RCC 7860 (cell line): ENCODE measurements around the gene TLCD5.

Experiments used
- DNase-seq: peaks from one replicate; pipeline ENCODE4 v3.0.0-alpha.2; 2015; ENCODE audit warnings: low spot score
- FAIRE-seq: peaks from 2 replicates; lab custom pipeline; 2012; peaks lifted over from hg19 to GRCh38; lab: Jason Lieb, UNC

The TLCD5 gene

DNA sequence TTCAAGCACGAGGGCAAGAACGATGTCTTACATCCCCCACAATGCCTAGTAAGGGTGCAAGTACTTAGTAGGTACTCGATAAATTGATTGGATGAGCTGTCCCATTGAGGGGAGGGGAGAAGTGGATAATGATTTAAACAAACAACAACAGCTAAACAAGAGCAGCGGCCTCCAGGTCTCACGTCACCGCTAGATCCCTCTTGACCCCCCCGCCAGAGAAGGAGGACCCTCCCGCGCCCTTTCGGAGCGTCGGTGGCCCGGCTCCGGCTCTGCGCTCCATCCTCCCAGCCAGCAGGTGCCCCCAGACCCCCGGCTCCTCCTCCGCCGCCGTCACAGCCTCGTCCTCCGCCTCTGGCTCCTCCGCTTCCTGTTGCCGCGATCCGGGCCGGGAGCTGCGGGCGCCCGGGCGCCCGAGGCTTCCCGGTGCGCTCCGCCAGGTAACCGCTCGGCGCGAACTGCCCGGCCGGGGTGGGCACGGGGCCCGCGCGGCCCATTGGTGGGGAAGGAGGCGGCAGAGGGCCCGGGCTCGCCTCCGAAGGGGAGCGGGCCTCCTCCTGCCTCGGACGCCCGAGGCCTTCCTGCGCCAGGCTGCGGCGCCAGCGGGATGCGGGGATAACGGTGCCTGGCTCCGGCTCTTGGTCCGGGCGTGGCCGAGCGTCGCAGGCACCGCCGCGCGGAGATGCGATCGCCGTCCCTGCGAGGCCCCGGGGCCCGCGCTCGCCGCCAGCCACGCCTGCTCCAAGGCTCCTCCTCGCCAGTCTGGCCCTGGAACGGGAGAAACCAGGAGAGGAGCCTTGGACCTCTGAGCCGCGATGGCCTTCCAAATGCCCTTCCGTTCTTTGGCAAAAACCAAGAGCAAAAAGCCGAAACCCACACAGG lies at the start of gene TLCD5:
Gene TLCD5 (plus strand): TSS at position 368 of the 879 bp plus-strand sequence. CDS start 2,143 bp downstream, outside the sequence.
- FAIRE-seq (no peak), DNase-seq (peak; percentile 29)

DNA sequence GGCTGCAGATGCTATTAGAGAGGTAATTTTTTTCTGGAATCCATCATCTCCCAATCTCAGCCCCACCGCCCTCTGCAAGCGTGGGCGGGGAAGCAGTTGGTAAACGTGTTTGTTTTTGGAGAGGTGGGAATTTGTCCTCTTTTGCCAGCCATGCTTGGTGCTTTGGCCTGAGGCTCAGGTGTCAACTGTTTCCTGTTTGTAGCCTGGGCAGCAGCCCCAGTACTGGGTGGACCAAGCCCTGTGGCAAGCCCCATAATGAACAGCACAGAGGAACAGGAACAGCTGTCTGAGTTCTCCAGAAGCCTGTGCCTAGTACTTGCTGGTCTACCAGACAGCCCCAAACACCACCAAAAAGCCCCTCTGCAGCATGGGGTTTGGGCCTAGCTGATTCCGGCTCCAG lies 45.6 kb upstream of the TLCD5 start:
- DNase-seq (no peak), FAIRE-seq (no peak)

DNA sequence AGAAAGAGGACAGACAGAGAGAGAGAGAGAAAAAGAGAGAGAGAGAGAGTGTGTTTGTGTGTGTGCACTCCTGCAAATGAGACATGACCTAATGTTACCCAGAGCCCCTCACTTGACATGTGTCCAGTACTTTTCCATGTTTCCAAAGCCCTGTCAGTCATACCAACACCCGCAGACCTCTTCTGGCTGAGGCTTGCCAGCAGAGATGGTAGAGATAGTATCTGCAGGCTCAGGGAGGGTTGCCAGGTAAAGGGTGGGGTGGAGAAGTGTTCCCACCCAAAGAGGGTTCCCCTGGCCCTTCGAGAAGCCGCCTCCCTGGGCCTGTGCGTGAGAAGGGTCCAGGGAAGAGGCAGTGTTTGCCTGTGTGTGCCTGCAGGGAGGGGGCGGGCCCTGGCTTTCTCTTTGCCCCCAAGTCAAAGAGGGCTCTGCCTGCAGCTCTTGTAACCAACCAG lies 44.5 kb upstream of the TLCD5 start:
- DNase-seq (no peak), FAIRE-seq (no peak)

DNA sequence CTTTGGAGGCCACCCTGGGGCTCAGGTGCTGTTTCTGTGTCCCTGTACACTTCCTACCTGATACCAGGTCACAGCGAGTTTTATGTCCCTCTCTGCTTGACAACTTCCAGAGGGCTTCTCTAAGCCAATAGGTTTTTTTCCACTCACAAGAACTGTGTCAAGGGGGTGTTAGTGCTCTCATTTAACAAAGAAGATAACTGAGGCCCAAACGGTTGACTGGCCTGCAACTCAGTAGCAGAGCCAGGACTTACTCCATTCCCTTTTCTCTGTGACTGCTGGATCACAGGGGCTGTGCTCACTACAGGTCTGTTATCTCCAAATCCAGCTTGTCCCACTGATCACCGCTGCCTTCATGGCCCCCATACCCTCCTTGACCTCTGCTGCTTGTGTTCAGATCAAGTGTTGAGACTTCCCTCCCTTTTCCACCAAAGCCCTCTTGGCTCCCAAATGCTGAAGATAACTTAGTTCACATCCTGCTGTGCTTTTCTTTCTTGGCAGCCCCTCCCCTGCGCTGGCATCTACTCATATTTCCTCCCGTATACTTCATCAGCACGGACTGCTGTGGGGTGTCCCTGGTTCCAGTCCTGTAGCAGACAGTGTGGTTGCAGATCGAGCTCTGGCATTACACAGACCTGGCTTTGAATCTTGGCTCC lies 43.8 kb upstream of the TLCD5 start:
- DNase-seq (no peak), FAIRE-seq (no peak)

DNA sequence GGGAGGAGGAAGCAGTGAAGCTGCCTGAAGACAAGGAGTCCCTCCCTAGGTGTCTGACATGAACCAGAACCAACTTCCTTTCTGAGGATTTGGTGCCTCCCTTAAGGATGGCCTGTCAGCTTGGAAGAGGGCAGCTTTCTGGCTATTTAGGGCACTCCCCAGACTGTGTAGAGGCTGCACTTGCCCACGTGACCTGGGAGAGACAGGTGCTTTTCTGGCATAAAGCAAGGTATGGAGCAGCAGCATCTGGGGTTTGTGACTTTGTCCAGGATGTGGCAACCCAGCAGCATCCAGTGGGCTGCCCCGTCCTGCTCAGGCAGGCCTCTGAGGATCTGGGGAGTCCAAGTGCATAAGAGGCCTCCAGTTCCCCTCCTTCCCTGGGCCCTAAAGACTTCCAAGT lies 42.0 kb upstream of the TLCD5 start:
- FAIRE-seq: no peak
- no peak for DNase-seq

DNA sequence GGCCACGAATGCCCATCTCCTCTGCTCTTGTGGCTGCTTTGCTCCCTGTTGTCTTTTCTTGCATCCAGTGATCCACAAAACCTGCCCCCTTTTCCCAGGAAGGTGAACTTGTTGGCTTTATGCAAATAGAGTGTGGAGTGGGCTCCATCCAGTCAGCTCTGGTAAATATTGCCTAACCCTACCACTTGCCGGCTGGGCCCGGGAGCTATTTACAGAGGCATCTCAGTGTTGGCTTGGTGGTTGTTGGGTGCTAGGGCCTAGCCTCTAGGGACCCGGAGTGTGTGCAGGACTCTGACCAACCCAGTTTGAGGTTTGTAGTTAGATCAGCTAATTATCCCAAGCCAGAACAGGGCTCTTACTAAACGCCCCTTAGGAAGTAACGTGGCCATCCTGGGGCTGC lies 40.8 kb upstream of the TLCD5 start:
- DNase-seq (no peak), FAIRE-seq (no peak)

DNA sequence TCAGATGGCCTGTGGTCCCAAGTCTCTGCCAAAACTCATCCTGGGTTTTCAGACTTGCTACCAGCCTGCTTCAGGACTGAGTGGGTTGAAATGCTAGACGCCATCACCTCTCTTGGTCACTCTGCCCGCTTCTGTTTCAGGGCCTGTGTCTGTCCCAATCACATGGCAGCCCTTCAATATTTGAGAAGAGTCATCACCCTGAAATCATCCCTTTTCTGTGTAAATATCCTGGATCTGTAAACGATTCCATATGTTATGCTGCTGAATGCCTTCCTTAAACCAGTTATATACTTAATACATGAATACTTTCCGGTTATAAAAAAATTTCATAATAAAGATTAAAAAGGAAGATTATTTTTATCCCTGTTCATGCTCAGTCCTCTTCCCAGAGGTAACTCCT lies 39.8 kb upstream of the TLCD5 start:
- DNase-seq (no peak), FAIRE-seq (no peak)

DNA sequence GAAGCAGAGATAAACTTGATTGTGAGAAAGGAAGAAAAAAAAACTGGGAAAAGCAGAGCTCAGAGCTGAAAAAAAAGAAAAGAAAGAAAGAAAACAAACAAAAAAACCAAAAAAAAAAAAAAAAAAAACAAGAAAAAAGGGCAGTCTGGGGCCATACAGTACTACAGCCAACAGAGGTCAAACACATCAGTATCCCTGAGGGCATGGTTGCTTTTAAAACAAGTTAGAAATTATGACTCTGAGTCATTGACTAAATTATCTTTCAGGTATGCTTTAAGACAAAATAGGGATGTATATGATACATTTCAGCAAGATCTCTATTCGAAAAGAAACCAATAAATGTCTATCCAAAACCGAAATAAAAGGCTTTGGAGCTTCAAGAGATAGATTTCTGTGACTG lies 37.1 kb upstream of the TLCD5 start:
- DNase-seq (no peak), FAIRE-seq (no peak)

DNA sequence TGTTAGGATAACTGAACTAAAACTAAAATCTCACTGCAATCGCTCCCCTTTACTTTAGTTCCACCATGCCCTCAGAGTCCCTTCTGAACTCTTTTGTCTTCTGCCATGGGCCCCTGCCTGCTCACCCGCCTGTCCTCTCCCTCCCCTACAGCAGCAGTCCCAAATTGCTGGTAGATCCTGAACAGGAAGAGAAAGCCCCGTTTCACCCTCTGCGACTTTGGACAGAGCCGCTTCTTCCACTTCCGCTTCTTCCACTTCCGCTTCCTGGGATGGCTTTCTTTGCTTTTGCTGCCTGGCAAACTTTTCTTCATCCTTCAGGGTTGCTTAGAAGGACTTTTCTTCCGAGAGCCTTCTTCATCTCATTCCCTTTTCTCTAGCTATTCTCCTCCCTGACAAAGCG lies 35.7 kb upstream of the TLCD5 start:
- DNase-seq (no peak), FAIRE-seq (no peak)

DNA sequence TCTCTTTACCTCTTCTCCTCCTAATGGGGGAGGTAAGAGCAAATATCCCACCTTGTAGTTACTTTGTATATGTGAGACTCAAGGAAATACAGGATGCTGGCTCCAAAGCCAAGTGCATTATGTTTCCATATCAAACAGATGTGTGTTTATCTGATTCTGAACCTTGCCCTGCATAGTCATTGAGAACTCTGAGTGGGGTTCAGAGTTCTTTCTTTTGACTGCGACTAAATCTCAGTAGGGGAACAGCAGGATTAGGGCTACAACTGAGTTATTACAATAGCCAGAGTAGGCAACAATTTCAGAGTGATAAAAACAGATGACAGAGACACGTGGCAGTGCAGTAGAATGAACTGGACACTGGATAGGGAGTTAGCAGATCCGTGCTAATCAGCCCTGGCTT lies 34.1 kb upstream of the TLCD5 start:
- DNase-seq (no peak), FAIRE-seq (no peak)

DNA sequence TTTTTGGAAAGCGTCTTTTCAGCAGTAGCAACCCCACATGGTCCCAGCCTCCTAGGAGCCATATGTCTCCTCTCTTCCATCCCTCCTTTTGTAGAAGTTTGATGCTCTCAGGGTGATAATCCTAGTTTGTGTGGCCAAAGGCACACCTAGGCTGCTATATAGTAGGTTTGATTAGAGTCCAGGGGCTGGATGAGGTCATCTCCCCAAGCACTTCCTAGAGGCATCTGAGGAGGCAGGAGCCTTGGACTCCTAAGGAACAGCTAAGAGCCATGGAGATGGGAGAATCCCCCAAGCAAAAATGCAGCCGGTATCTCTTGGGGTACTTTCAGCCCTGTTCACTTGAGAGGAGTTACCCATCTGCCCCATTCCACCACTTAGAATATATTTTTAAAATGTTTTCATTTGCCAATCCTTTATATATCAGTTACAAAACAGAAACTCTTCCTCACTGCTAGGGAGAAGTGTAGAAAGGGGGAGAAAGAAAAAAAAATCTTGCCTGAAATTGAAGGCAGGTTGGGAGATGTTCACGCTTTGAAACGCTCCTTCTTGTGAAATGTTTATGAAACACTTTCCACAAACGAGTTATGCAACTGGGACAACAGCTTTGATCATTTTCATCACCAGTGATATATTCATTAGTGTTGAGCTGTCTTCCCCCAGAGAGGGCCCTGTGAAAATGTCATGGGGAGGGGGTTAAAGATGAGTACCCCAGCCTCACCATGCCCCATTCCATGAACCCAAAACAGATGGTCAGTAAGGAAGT lies 31.9 kb upstream of the TLCD5 start:
- DNase-seq (no peak), FAIRE-seq (no peak)

DNA sequence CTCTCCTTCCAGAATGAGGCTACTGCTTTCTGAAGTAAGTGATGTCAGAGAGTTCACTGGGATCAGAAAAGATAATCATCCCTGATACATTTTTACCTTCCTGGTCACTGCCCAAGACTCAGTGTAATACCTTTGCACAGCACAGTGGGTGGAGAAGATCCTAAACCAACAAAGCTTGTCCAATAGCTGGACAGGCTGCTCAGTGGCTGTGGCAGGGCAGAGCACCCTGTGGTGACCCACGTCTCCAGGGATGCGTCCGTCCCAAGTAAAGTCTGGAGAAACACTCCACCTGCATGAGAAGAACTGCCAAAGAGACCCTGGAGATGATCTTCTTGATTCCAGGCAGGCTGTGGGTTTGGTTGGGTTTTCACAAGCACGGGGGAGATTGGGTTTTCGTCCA lies 31.0 kb upstream of the TLCD5 start:
- no peak for FAIRE-seq
- DNase-seq: no peak

DNA sequence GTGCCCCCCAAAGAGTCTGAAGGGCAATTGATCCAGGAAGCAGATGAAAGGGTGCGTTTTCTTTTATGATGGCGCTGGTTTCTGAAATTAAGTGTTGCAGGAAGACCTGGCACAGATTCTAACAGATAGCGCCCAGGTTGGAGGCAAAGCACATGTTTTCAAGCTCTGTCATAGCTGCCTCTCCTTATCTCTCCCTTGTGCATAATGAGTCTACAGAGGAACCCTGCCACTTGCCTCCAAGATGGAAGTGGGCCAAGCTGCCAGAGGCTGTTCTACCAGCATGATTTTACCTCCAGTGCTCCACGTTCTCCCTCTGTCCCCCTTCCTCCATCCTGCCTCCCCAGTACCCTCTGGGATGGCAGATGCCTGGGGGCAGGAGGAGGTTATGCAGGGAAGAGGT lies 30.0 kb upstream of the TLCD5 start:
- DNase-seq (no peak), FAIRE-seq (no peak)

DNA sequence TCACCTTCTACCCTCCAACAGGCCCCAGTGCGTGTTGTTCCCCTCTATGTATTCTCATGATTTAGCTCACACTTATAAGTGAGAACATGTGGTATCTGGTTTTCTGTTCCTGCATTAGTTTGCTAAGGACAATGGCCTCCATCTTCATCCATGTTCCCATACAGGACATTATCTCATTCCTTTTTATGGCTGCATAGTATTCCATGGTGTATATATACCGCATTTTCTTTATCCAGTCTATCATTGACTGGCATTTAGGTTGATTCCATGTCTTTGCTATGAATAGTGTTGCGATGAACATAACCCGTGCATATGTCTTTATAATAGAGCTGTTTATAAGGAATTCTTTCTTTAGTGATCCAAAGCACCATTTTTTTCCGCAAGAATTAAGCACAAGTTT lies 28.5 kb upstream of the TLCD5 start:
- FAIRE-seq: no peak
- no peak for DNase-seq

DNA sequence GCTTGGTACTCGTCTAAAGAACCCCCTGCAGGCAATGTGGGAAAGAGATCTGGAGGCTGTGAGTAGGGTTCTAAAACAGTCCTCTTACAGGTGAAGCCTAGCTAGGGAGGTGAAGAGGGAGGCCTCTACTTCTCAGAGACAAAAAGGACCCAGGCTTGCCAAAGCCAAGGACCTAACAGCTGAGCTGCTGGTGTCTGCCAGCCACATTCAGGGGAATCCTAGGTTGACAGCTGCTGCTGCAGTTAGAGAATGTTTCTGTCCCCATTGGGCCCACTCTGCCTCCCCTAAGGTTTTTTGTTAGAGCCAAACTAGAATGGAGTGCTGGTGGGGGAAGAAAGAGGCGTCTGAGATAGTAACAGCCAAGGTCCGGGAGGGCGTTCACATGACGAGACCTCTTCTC lies 26.6 kb upstream of the TLCD5 start:
- FAIRE-seq (no peak), DNase-seq (no peak)

DNA sequence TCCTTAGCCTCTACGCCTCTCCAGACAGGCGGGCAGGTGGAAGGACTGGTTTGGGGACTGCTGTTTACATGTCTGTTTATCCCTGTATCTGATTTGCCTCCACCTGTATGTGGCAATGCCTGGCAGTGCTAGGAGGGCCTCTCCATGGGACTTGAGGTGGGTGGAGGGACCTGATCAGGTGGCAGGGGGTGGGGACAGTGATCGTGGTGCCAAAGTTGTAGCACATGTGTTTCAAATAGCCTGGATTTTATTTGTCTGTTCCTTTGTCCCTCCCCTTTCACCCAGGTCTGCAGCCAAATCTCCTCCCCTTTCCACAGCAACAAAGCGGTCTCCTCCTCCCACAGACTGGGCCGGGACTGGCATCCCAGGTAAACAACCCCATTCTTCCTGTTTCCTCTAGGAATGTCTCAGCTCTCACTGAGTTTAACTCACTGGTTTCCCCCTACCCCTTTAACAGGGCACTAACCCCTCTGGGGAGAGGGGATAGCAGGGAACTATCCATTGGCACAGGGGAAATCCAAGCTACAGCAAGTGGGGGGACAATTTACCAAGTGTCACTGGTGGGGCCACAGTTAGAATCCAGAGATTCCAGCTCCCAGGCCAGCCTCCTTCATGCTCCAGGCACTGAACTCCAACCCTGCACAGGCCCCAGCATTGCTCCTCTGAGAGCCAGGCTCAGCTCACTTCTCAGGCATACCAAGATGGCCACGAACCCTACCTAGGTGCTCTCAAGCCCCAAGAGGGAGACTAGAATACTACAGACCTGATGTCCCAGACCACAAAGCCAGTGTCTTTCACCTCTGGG lies 22.9 kb upstream of the TLCD5 start:
- FAIRE-seq: no peak
- DNase-seq: no peak

DNA sequence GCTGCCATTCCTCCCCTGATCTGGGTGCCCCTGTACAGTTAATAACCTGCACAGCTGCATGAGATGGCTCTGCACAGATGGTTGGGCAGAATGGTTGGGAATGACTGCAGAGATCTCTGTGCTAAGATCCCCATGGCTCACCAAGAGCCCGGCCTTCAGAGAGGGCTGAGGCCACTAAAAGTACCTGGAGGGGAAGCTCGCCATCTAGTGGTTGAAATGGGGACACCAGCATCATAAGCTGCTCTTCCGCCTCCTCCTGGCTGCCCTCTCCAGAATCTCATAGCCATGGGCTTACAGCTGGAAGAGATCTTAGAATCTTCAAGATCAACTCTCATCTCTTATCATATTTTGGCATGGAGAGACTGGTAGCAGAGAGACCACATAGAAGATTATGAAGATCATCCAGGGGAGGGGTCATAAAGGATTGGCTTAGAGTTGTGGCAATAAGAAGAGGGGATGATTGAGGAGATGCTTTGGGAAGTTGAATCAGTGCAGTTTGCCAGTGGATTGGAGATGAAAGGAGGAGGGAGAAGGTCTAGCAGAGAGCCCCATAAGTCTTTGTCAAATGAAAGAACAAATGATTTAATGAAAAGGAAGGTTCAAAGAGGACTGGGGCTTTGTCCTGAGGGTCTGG lies 22.0 kb upstream of the TLCD5 start:
- DNase-seq (peak; percentile 48), FAIRE-seq (no peak)

DNA sequence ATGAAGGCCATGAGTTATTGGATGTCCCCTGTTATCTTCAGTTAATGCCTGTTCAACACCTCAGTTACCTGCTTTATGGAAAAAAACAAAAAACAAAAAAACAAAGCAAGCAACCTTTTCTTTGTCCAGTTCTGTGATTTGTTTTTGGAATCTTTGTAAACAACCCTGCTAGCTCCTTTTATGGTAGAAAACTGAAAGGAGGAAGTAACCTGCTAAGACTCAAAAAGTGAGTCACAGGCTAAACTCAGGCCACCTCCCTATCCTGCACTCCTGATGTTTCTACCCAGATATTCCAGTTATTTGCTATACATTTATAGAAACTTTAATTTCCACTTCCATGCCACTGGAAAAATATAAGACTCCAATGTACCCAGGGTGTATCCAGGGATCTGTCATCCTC lies 20.6 kb upstream of the TLCD5 start:
- DNase-seq (peak; percentile 14), FAIRE-seq (no peak)

DNA sequence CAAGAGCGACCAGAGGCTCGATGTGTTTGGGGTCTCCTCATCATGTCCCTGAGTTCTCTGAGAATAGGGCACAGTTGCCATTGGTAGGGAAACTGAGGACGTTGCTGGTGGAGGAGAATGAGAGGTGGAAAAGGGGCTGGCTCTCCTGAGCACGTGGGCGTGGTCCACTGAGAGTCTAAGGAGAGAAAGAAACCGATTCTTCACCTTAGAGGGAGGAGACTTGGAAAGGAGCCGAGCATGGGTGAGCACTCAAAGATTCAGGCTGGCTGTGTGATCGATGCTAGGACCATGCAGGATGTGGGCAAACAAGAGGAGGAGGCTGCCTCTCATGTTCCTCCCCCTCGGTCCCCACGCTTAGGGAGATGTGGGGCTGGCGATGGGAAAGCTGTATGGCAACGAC lies 19.8 kb upstream of the TLCD5 start:
- DNase-seq (no peak), FAIRE-seq (no peak)

DNA sequence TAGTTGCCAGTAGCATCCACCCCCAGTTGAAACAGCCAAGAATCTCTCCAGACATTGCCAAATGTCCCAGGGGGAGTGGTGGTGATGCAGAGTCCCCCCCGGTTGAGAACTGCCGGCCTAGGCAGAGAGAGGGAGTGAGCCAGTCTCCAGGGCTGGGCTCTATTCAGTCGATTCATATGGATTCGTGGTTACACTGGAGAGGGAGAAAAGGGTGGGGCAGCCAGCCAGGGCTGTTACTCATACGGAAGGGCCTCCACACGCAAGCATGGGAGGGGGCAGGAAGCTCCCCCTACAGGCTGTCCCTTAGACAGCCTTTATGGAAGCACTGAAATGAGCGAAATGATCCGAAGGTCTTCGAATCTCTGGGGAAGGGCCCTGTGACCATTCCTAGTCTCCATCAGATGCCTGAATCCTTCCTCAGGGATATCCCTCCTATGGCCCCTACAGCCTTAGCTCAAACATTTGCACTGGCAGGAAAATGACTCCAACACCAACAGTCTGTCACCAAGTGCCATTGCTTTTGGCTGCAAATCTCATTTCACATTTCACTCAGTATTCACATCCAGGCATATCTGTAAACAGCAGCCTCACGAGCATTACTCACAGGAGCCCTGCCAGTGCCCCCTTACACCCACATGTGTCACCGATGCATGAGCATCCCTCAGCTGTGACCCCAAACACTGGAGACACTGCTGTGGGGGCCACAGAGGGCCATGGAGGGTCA lies 18.4 kb upstream of the TLCD5 start:
- FAIRE-seq (no peak), DNase-seq (peak; percentile 71)
